K562 (cell line): Measurements from ENCODE around the gene PI4K2A. TPM values are rescaled to one million over a fixed set of nuclear protein-coding genes. Genes with fewer than 3 reads are reported as not detected.

ENCODE experiments used
- ATAC-seq: fragments of 200-7000 bp; cut with Tn5 transposase; 3 replicates; pipeline ENCODE4 v1.9.1; 2020; ENCODE audit warnings: moderate library complexity
- BruUV-seq: library from RNA; stranded (reverse); fragments of 400-500 nt; replicated peaks from 2 replicates; lab custom pipeline; 2021; lab: Mats Ljungman, UMichigan
- CTCF ChIA-PET: fragments of 300-600 bp; formaldehyde crosslinking; extraction: SDS; loops from one replicate; lab custom pipeline; 2021; ENCODE audit warnings: low intra/inter-chr PET ratio; lab: Yijun Ruan, JAX
- POLR2A ChIA-PET: fragments of 300-600, 350-650 bp; sonication (Branson Sonifier 250); formaldehyde crosslinking; extraction: SDS; loops from one replicate; lab custom pipeline; 2021; ENCODE audit warnings: antibody characterized with exemption, inconsistent platforms; lab: Yijun Ruan, JAX
- DNase-seq, 4 experiments: peaks; one replicate each; pipeline versions ENCODE4 v3.0.0 to v3.0.0-alpha.2; 2011 to 2018; ENCODE audit warnings: low spot score in 3 of 4, mixed read lengths in 3 of 4; ENCODE audit errors: extremely low read depth in 1 of 4
- FAIRE-seq: peaks from 2 replicates; lab custom pipeline; 2011; peaks lifted over from hg19 to GRCh38; lab: Jason Lieb, UNC
- H2AFZ ChIP-seq: 2 replicates; pipeline ENCODE4 v1.6.0; 2011; ENCODE audit warnings: low read depth, low read length, control low read depth, inconsistent platforms
- H3K27ac ChIP-seq: fragments of 200-600 bp; 3 replicates; pipeline ENCODE4 v1.8.0; 2011; ENCODE audit warnings: low read depth, mild to moderate bottlenecking, control low read depth, inconsistent platforms, low read length, moderate library complexity, mixed read lengths; ENCODE audit errors: extremely low read depth
- H3K27me3 ChIP-seq, 2 experiments: fragments of 300-600 bp in 1 of 2; 2 replicates in 1 of 2; 3 replicates in 1 of 2; pipeline versions ENCODE4 v1.6.0 to v1.8.0; 2011; ENCODE audit warnings: inconsistent platforms in 2 of 2, low read length in 2 of 2, mild to moderate bottlenecking in 1 of 2, mixed read lengths in 1 of 2, moderate library complexity in 1 of 2; ENCODE audit not compliant: control insufficient read depth in 2 of 2, insufficient read depth in 2 of 2
- H3K36me3 ChIP-seq: fragments of 300-600 bp; 3 replicates; pipeline ENCODE4 v1.8.0; 2011; ENCODE audit warnings: mild to moderate bottlenecking, low read length, inconsistent platforms; ENCODE audit not compliant: control insufficient read depth, insufficient read depth
- H3K4me1 ChIP-seq, 2 experiments: fragments of 200-600 bp in 1 of 2; replicated peaks in 1 of 2; 2 replicates in 1 of 2; 3 replicates in 1 of 2; pipeline versions ENCODE4 v1.5.1 to v1.8.0; 2011; ENCODE audit warnings: inconsistent platforms in 2 of 2, low read length in 2 of 2, mild to moderate bottlenecking in 1 of 2, mixed read lengths in 1 of 2, moderate library complexity in 1 of 2; ENCODE audit not compliant: control insufficient read depth in 2 of 2, insufficient read depth in 2 of 2
- H3K4me2 ChIP-seq: 2 replicates; pipeline ENCODE4 v1.6.1; 2011; ENCODE audit warnings: low read length, control low read depth, inconsistent platforms, mixed read lengths; ENCODE audit not compliant: insufficient read depth
- H3K4me3 ChIP-seq: fragments of 200-600 bp; sonication (generic), shearing (Covaris generic); 2 replicates; pipeline ENCODE4 v1.5.1; 2016; ENCODE audit warnings: control low read depth, inconsistent platforms
- H3K79me2 ChIP-seq: fragments of 200-600 bp; 3 replicates; pipeline ENCODE4 v1.8.0; 2011; ENCODE audit warnings: low read length, inconsistent platforms; ENCODE audit not compliant: control insufficient read depth, insufficient read depth
- H3K9ac ChIP-seq, 2 experiments: 2 replicates each; pipeline versions ENCODE4 v1.6.0 to v1.6.1; 2011; ENCODE audit warnings: low read depth in 2 of 2, low read length in 2 of 2, control low read depth in 1 of 2, inconsistent platforms in 1 of 2, mild to moderate bottlenecking in 1 of 2, mixed read lengths in 1 of 2; ENCODE audit not compliant: insufficient read depth in 1 of 2
- H3K9me1 ChIP-seq: one replicate; pipeline ENCODE4 v1.6.0; 2011; ENCODE audit warnings: inconsistent platforms, mild to moderate bottlenecking, low read length, moderate library complexity; ENCODE audit not compliant: control insufficient read depth, insufficient read depth
- H3K9me3 ChIP-seq: replicated peaks from 2 replicates; pipeline ENCODE4 v1.5.1; 2011; ENCODE audit warnings: low read depth, low read length, inconsistent platforms; ENCODE audit not compliant: control insufficient read depth, insufficient read depth
- H4K20me1 ChIP-seq: replicated peaks from 2 replicates; pipeline ENCODE4 v1.6.1; 2011; ENCODE audit warnings: low read length, inconsistent platforms, mixed read lengths; ENCODE audit not compliant: control insufficient read depth, insufficient read depth
- EWSR1 ChIP-seq: fragments of 450-650 bp; IDR thresholded peaks from 2 replicates; pipeline ENCODE4 v1.6.1; 2018; ENCODE audit warnings: borderline replicate concordance, mild to moderate bottlenecking, low read depth, moderate library complexity; ENCODE audit not compliant: partially characterized antibody
- FOSL1 ChIP-seq: fragments of 200-800 bp; sonication (Bioruptor generic); conservative IDR thresholded peaks from 2 replicates; pipeline ENCODE4 v1.6.1; 2016; ENCODE audit warnings: missing genetic modification characterization, missing compliant biosample characterization
- JUND ChIP-seq, 2 experiments: IDR thresholded peaks; 2 replicates in 1 of 2; 3 replicates in 1 of 2; pipeline ENCODE4 v1.6.1; 2011; ENCODE audit warnings: borderline replicate concordance in 2 of 2, low read depth in 2 of 2, low read length in 2 of 2, improper control_type of control experiment in 1 of 2, missing biosample characterization in 1 of 2, missing genetic modification characterization in 1 of 2, missing genetic modification reagents in 1 of 2
- RNF219 ChIP-seq: fragments of 250-450 bp; sonication (Bioruptor Pico); IDR thresholded peaks from 2 replicates; pipeline ENCODE4 v1.5.0; 2022; ENCODE audit warnings: mild to moderate bottlenecking
- RREB1 ChIP-seq: fragments of 250-450 bp; sonication (Bioruptor Pico); IDR thresholded peaks from 2 replicates; pipeline ENCODE4 v1.4.0; 2020
- SOX6 ChIP-seq: fragments of 450-650 bp; IDR thresholded peaks from 2 replicates; pipeline ENCODE4 v1.6.1; 2014; ENCODE audit warnings: mild to moderate bottlenecking
- TSHZ1 ChIP-seq: fragments of 250-450 bp; sonication (Bioruptor Pico); IDR thresholded peaks from 2 replicates; pipeline ENCODE4 v1.4.0; 2020; ENCODE audit warnings: mild to moderate bottlenecking, moderate library complexity
- in situ Hi-C: fragments of 300-500 bp; cut with MboI; formaldehyde crosslinking; loops from 4 replicates; pipeline ENCODE4 v1.15.0; 2018; ENCODE audit warnings: inconsistent platforms, mixed read lengths
- intact Hi-C: fragments of 100-400 bp; cut with micrococcal nuclease; formaldehyde crosslinking; loops from 2 replicates; pipeline ENCODE4 v1.14.2; 2022
- polyA plus RNA-seq, 8 experiments: library from polyadenylated mRNA; depleted of rRNA in 4 of 8; stranded (reverse) in 5 of 8; unstranded in 3 of 8; fragments of >200 nt; fragmentation: Nextera tagmentation in 2 of 8; fragmentation: Illumina TruSeq in 1 of 8; extraction: Ambion mirVana in 2 of 8; extraction: Trizol in 1 of 8; gene quantifications; 2 replicates each; pipeline versions ENCODE4 v1.2.1 to v1.2.3, GENCODE V29; 2011 to 2014; ENCODE audit warnings: inconsistent platforms in 1 of 8, missing spikeins in 1 of 8
- total RNA-seq, 7 experiments: library from RNA; depleted of rRNA in 6 of 7; stranded (reverse); fragments of >200 nt in 6 of 7; fragmentation: Illumina TruSeq in 2 of 7; extraction: Trizol in 2 of 7; gene quantifications; 2 replicates each; pipeline versions ENCODE4 v1.2.1 to v1.2.3, GENCODE V29; 2011 to 2021; ENCODE audit warnings: low replicate concordance in 1 of 7
- TF ChIP-seq, protein P1 (sequence below): sonication (generic); formaldehyde crosslinking; IDR thresholded peaks from 2 replicates; pipeline ENCODE4 v1.8.0; 2023; ENCODE audit warnings: mild to moderate bottlenecking, missing genetic modification reagents

Gene PI4K2A
- total and polyA plus RNA-seq, 9 of the 15 experiments (the other 6 are each of a cell fraction or from before 2014, with no cell fraction given): 4.4 to 28.4 (median 16.5) TPM

DNA sequence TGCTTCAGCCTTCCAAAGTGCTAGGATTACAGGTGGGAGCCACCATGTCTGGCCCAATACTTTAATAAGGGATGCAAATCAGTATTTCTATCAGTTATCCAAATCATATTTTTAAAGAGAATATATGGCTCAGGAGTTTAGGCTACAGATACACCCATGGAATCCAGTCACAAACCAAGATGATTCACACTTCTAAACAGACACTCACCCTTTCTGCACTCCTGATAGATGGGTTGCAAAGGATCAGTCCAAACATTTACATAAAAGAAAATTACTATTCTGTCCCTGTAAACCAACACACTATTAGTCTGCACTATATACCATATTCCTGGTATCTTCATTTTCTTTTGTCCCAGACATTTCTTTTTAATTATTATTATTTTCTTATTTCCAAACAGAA lies 9.4 kb upstream of the PI4K2A start:
- intact Hi-C loops: no loop called here
- no peak overlapping the region for H3K4me2 ChIP-seq
- H2AFZ ChIP-seq: no peak overlapping the region
- no peaks in the 10 kb centered on the region for H3K9me1 ChIP-seq
- peaks cover 27% of the 10 kb centered on the region for H3K79me2 ChIP-seq
- POLR2A ChIA-PET: no interaction called here
- in situ Hi-C loops: no loop called here
- H3K27ac ChIP-seq: no peak overlapping the region
- H3K9me3 ChIP-seq: no peaks in the 10 kb centered on the region
- H3K36me3 ChIP-seq: peaks cover 5% of the 10 kb centered on the region; the same call in 1 of the 3 replicates
- H3K9ac ChIP-seq: no peak overlapping the region
- H3K27me3 ChIP-seq: no peaks in the 10 kb centered on the region
- FAIRE-seq: no peak
- H4K20me1 ChIP-seq: no peaks in the 10 kb centered on the region
- H3K4me1 ChIP-seq: peaks cover 12 to 21% of the 10 kb centered on the region in 2 experiments; a peak in 4 of 5 replicates
- no peak for ATAC-seq
- CTCF ChIA-PET: no interaction called here
- BruUV-seq: no TSS peak
- DNase-seq: no peak
- no peak overlapping the region for H3K4me3 ChIP-seq
- TF ChIP-seq RNF219: no peak
- TF ChIP-seq SOX6: no peak
- no peak for TF ChIP-seq JUND (IDR thresholded peaks at IDR 0.05; ENCODE audit: borderline replicate concordance, low read depth, low read length)
- no peak for TF ChIP-seq JUND (tag; IDR thresholded peaks at IDR 0.05; ENCODE audit: borderline replicate concordance, low read depth, low read length)
- no peak for TF ChIP-seq FOSL1
- TF ChIP-seq, protein P1, sequence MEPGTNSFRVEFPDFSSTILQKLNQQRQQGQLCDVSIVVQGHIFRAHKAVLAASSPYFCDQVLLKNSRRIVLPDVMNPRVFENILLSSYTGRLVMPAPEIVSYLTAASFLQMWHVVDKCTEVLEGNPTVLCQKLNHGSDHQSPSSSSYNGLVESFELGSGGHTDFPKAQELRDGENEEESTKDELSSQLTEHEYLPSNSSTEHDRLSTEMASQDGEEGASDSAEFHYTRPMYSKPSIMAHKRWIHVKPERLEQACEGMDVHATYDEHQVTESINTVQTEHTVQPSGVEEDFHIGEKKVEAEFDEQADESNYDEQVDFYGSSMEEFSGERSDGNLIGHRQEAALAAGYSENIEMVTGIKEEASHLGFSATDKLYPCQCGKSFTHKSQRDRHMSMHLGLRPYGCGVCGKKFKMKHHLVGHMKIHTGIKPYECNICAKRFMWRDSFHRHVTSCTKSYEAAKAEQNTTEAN (CRISPR knock-in tag): no peak
- TF ChIP-seq RREB1 (CRISPR knock-in tag): no peak
- TF ChIP-seq TSHZ1 (CRISPR knock-in tag): no peak
- no peak for TF ChIP-seq EWSR1
